T-helper 22 cell (primary cell): ENCODE measurements around the gene SNCG.
"Not testable (repeated sequence)": the region's sequence is repeated elsewhere in the genome, so short reads cannot be mapped to it uniquely, and the experiment has no call there.

Experiments
- DNase-seq: peaks from one replicate; pipeline ENCODE4 v3.0.0-alpha.2; 2020; ENCODE audit warnings: low read depth

The SNCG gene

DNA sequence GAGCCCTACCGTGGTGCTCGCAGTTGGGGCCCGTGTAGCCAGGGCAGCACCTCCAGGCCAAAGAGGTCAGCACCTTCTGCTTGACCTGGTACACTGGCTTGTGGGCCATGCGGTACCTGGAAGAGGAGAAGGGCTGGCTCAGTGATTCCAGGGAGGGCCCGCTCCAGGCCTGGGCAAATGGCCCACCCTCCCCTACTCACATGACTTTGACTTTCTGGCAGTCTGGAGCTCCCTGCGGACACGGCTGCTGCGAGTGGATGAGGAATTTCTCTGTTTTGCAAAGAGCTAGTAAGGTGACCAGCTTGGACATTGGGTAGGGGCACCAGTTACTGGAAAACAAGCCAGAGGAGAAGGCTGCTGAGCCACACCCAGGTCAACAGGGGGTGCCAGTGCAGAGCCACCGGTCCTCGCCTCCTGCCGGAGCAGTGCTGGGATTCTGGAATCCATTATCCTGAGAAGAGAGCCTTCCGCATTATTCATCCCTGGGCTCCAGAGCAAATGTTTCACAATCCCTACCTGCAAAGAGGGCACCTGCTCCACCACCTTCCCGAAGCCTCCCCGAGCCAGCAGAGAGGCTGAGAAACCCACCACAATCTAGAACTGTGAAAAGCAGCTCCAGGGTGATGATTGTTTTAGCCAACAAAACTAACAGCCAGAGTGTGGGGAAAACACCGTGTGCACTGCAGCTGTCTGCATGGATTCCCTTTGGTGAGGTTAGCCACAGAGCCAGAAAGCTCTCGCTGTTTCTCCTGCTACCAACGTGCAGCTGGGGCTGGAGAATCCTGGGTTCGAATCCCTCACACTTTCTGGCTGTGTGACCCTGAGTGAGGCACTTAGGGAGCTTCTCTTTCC, 12.8 kb upstream of the SNCG start:
- DNase-seq: no peak

DNA sequence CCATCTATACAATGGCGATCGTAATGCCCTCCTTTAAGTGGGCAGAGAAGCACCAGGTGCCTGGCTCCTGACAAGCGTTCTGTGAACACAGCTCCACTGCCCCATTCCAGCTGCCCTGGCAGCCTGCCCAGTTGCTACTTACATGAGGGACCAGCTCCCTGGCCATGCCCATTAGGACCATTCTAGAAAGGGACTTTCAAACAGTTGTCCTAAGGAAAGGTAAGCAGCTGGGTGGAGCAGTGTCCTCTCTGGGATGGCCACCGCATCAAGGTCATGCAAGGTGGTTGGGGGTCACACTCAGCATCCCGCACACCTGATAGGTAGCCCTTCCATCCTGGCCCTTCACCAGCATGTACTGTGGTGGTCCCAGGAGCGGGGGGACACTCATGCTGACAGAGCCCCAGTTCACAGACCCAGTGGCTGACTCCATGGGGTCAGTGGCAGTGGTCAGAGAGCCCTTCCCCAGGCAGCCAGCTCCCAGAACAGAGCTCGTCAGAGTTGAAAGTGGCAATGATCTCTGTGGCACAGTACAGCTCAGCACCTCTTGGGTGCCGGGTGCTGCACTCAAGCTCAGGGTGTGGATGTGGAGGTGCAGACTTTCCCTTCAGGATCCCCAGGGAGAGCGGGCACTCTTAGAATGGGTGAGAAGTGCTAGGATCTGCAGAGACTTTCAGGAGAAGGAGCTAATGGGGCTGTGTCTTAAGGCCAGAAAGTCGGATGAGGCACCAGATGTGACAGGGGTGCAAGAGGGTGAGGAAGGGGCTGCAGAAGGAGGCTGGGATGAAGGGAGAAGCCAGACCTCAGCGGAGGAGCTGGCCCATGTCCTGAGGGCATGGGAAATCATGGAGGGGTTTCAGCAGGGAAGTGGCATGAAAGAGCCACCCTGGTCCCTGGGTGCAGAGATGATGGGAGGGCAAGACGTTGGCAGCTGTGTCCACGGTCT, 11.9 kb upstream of the SNCG start:
- no peak for DNase-seq

DNA sequence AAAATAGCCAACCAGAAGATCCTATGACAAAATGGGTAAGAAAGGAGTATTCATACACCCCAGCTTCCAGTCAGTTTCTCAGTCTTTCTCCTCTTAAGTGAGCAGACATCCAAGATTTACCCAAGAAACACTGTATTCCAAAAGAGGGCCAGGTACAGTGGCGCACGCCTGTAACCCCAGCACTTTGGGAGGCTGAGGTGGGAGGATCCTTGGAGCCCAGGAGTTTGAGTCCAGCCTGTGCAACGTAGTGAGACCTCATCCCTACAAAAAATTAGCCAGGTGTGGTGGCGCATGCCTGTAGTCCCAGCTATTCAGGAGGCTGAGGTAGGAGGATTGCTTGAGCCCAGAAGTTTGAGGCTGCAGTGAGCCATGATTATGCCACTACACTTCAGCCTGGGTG, 10.6 kb upstream of the SNCG start:
- DNase-seq: not testable (repeated sequence)

DNA sequence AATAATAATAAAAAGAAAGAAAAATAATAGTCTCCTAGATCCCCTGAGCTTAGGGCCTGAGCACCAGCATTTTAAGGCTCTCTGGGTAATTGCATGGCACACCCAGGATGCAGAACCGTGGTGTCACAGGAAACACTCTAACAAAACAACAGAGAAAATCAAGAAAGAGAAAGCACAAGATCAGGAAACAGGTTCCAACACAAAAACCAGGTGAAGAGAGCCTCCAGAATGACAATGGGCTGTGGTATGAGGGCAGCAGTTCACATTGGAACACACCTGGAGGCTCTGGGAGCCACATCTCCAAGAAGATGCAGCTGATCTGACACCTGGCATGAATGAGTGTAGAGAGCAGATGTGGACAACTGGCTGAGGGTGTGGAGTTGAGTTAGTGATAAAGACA, 8.1 kb upstream of the SNCG start:
- no peak for DNase-seq

DNA sequence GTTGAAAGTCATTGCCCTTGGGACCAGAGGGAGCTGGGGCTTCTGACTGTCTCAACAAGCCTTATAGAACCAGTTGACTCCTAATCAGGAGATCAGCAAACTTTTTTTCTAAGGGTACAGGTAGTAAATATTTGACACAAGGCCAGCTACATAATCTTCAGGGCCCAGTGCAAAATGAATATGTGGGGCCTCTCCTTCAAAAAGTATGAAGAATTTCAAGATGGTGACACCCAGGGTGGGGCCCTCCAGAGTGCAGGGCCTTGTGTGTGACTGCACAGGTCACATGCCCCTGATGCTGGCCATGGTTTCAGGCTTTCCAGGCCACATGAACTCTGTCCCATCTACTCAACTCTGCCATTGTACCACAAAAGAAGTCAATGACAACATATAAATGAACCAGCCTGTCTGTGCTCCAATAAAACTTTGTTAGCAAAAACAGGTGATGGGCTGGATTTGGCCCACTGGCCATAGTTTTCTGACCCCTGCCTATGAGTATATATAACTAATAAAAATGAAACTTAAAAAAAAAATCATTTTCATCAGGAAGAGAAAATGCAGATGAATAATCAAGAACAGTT, 7.1 kb upstream of the SNCG start:
- no peak for DNase-seq

DNA sequence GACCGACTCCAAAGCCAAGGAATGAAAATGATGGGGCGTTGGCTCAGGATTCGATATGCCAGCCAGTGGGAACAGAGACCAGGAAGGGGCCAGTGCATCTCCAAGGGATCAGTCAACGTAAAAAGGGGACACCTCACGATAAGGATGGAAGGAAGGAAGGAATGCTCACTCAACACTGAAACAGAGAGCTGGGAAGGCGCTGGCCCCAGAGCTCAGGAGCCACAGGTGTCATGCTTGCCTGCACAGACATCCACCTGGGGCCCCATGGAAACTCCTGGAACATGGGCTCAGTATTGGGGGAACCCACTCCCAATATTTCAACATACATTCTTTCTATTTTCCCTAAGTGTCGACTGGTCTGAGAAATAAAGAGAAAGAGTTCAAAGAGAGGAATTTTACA, 6.3 kb upstream of the SNCG start:
- DNase-seq: no peak

DNA sequence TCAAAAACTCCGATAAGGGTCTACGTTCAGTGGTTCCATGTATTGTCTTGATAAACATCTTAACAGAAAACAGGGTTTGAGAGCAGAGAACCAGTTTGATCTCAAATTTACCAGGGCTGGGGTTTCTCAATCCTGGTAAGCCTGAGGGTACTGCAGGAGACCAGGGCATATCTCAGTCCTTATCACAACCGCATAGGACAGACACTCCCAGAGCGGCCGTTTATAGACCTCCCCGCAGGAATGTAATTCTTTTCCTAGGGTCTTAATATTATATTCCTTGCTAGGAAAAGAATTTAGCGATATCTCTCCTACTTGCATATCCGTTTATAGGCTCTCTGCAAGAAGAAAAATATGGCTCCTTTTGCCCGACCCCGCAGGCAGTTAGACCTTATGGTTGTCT, 5.7 kb upstream of the SNCG start:
- not testable (repeated sequence) for DNase-seq

DNA sequence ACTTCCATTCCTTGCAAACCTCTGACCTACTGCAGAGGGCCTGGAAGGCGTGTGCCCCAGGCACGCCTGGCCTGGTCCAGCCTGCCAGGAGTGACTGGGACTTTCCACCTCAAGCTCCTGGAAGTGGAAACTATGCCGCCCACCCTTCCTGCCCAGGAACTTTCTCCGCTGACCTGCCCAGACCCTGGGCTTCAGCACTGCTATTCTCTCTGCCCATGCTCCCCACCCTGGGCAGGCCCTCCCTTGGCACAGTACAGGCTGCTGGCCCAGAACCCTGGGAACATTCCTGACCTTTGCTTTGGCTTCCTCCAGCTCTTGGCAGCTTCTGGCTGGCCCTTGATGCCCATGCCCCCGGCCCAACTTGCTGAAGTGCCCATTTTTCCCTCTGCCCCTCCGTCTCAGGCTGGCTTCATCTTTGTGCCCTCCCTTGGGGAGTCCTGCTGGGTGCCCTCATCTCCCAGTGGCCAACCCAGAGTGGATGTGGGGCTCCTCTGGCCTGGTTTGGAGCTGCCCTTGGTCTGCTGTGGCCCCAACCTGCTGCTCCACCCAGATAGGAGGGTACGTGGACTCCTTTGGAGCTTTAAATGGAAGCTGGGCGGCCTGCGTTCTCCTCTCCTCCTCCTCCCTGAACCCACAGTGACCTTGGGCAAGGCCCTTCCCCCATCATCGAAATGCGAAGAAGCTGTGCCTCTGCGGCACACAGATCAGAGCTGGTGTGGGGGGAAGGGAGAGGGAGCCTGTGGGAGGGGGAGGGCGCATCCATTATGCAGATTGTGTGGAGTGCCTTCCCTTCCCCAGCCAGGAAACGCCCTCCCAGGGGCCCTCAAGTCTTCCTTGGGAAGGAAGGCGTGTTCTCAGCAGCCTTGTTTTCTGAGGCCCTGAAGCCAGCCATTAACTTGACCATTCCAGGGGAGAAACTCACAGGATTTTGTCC, 4.4 kb upstream of the SNCG start:
- DNase-seq: no peak

DNA sequence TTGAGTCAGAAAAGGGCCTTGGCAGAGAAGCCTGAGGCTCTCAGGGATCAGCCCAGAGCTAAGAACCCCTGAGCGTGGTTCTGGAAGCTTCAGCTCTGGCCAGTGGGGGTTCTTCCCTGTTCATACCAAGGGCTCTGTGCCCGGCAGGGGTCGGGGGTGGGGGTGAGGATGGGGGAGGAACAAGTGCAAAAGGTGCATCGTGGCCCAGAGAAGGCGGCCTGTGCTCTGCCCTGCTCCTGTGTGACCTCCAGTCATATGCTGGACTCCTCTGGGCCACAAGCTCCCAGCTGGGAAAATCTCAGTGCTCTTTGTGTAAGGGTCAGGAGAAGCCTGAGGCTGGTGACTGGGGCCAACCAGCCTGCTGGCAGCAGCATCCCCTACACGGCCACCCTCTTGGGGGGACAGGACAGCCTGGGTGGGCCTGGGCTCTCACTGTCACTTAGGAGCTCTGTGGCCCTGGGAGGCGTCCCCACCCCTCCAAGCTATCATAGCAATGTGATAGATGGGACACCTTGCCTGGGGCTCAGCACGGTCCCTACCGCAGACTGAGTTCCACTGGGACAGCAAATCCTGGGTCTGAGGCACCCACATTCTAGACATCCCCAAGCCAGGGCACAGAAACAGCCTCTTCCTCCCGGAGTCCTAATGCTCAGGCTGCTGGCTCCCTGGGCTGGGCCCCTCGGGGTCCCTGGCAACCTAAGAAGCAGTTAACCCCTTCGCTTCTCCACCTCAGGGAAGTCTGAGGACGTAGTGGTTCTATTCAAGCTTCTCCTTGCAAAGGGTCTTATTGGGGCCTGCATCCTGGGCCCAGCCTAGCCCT, 3.5 kb upstream of the SNCG start:
- DNase-seq: no peak

DNA sequence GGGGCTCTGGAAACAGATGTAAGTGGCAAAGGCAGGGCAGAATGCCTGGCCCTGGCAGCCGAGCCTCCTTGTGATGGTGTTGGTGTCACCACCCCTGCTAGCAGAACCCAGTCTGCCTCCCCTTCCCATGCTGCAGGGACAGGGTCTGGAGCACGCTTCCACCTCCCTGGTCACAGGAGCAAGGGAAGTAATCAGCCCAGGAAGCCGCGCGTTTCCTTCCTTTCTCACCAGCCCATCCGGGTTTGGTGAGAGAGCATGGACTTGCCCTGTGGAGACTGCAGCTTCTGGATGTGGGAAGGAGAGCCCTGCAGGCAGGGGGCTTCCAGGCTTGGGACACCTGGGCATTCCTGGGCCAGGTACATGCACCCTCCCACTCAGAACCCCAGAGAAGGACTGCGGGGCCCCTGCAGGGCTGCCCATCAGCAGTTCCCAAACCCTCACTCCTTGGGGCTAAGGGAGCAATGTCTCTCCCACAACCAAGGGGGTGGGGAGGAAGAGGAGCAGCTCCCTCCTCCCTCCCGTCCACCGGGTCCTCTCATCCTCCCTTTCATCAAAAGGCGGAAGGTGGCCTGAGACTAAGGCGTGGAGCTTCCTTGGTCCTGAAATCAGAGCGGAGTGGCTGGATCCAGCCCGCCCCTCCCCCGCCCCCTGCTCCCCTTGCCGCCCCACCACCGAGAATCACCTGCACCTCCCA, 2.8 kb upstream of the SNCG start:
- no peak for DNase-seq

DNA sequence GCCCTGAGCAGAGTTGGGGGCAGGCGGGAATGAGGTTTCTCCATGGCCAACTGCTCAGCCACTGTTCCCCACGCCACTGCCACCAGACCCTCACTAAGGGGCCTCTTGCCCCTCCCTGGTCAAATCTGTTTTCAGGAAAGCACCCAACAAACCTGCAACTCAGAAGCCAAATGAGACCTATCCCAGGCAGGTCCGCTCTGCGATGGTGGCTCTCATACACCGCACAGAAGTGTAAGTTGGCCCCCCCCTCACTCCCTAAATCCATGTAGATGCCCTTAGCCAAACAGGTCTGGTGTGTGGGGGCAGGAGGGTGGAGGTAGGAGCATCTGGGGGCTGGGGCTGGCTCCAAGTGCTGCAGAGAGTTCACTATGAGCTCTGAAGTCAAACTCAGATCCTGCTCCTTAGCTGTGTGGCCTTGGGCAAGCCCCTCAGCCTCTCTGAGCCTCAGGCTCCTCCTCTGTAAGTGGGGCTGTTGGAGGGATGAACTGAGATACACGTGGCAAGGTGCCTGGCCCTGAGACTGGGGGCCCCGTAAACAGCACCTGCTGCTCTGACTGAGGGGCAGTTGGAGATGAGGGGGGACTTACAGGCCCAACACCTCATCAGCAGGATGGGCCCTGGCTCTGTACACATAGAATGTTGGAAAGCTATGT, 2.1 kb upstream of the SNCG start:
- no peak for DNase-seq

DNA sequence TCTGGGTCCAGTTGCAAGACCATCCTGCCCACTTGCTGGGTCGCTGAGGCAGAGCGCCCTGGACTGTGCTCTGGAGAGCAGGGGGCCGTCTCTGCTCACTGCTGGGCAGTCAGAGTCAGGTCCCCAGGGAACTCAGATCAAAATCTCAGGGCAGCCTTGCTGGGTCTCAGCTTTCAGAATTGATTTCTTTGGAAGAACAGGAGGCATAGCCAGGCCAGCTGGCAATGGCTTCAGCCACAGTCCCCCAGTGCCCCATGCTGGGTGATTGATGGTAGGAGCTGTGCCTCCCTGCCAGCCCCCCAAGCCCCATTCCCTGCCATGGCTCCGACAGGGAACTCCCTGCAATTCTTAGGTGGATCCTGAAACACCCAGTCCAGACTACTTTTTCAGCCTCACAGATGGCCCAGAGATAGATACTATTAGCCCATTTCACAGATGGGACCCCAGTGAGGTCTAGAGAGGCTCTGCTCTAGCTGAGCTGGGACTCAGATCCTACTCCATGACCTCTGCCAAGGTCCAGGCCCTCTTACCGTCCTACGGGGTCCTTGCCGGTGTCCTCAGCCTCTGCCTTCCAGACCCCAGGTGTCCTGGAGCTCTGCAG, 1.5 kb upstream of the SNCG start:
- no peak for DNase-seq

DNA sequence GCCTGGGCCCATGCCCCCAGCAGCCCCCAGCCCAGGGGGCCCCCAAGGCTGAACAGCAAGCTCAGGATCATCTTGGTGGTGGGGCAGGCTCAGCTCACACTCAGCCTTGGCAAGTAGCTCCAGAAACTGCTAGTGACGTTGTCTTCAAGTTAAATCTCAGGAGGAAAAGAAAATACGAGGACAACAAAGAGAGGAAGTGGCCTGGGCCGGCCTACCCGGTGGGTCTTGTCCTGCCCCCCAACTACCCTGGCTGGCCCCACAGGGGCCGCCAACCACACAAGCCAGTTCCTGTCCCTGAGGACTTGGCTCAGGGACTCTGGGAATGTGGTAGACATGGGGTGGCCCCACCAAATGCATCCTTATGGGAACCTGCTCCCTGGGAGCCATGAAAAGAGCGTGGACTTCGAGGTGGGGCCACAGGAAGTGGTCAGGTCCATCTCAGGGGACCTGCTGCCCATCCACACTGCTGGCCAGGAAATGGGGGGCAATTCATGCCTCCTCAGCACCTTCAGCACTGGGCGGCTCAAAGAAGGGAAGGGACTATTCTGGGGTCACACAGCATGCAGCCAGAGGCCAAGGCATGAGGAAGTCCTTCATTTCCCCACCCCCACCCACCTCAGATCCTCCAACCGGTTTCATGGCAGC, 806 bp upstream of the SNCG start, which contains the start of gene MMRN2:
TSS of gene MMRN2 (minus strand) at position 145 of the 645 bp plus-strand sequence. CDS start at position 71, 74 bp downstream.
- DNase-seq: no peak

DNA sequence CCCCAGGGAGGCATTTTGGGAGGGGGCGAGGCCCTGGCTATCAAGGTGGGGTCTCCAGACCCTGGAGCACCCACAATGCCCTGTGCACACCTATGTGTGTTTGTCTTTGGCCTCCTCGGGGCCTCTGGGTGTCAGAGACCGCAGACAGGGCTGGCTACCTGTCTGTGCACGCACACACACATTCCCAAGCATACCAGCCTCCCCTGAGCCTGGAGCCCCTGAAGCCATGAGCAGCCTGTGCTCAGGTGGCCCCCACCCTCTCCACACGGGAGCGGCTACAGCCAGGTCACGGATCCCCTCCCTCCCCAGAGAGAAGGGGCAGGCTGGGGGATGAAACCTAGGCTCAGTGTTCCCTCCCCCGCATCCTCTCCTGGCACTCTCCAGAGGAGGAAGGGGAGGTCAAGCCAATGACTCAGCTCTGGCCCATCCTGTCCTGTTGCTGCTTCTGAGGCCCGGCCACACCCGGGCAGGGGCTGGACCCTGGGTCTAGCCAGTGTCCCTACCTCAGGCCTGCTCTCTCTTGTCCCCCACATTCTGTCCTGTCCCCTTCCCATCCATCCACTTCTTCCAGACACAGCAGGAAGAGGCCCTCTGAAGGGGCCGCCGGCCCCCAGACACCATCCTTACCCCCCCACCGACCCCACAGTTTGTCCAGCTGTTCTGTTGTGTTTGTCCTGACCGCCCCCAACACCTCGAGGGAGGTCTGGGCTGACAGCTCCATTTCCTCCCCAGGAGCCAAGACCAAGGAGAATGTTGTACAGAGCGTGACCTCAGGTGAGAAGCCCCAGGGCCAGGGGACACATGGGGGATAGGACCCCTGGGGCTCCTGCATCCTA, 720 bp downstream of the SNCG start:
- DNase-seq: no peak

DNA sequence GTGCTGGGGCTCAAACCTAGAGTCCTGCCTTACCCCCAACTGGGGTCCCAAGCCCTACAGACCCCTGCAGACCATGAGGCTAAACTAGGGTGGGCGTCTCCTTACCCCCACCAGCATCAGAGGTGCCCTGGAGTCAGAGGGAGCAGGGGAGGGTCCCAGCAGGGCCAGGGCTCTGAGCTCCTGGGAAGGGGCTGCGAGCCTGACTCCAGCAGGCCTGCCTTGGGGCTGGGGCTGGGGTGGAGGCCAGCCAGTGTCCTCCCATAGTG, 1.3 kb downstream of the SNCG start:
- no peak for DNase-seq

DNA sequence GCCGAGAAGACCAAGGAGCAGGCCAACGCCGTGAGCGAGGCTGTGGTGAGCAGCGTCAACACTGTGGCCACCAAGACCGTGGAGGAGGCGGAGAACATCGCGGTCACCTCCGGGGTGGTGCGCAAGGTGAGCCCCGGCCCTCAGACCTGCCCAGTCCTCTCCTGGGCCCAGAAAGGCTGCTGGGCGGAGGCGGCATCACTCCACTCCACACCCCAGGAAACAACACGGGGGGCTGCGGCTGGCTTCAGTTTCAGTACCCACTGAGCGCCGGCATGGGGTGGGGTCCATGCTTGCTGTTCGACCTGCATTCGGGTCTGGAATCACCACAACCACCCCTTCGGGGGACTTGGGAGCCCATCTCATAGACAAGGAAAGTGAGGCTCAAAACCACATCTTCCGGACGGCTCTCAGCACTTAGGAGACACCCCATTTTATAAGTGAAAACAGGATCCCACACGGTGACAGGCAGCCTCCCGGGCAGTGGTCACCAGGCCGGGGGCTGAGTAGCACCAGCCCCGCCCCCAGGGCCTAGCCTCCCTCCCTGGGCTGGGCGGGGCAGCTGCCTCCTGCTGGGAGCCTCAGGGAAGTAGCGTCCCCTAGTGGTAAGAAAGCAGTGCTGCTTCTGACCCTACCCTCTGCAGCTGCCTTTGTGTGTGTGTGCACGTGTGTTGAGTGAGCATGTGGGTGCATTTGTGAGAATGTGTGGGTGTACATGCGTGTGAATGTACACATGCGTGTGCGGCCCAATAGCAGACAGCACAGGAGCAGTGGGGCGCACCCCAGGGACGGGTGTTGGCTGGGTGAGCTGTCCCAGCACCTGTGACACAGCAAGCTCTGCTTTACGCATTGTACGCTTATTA, 1.8 kb downstream of the SNCG start:
- no peak for DNase-seq

DNA sequence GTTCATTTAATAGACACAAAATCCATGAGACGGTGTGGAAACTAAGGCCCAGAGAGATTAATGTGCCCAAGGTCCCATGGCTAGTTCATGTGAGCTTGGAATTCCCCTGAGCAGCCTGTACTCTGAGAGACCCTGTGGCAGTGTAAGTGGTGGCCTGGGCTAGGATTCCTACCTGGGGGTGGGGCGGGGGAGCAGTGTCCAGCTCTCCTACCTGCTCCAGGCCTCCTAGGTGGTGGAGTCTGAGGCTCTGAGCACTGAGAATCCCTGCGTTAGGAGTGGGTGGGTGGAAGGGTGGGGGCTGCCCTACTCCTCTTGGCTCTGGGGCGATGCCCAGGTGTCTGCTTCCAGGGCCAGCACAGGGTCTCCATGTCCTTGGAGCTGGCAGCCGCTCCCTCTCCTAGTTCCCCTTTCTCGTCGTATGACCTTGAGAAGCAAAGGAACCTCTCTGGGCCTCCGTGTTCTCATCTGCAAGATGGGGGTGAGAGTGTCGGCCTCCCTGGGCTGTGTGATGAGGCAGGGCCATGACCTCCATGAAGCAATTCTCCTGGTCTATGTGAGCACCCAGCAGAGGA, 2.5 kb downstream of the SNCG start:
- no peak for DNase-seq
